SK-MEL-5 (cell line): ENCODE data around the gene HPCAL1. TPM values are rescaled to one million over a fixed set of nuclear protein-coding genes. Genes with fewer than 3 reads are reported as not detected.
A peak's percentile ranks its signal among the peaks of the same experiment; 100 is the strongest.
"Not testable (repeated sequence)": the region's sequence is repeated elsewhere in the genome, so short reads cannot be mapped to it uniquely, and the experiment has no call there.

Source experiments
- DNase-seq: peaks from one replicate; pipeline ENCODE4 v3.0.0-alpha.2; 2016; ENCODE audit warnings: low read depth, low spot score
- in situ Hi-C: cut with HindIII; loops from 2 replicates; pipeline ENCODE4 v1.10.0; 2016; ENCODE audit warnings: low sequenced_read_pairs, high pct_unique_total_duplicates, low pct_unique_long_range_greater_than_20kb
- total RNA-seq: library from RNA; depleted of rRNA; stranded (reverse); fragments of >200 nt; shearing (Covaris generic); gene quantifications from 2 replicates; pipeline ENCODE4 v1.2.3, GENCODE V29; 2014

Gene HPCAL1
- total RNA-seq, 1 experiment from 2014 or later = 30.5 TPM

DNA sequence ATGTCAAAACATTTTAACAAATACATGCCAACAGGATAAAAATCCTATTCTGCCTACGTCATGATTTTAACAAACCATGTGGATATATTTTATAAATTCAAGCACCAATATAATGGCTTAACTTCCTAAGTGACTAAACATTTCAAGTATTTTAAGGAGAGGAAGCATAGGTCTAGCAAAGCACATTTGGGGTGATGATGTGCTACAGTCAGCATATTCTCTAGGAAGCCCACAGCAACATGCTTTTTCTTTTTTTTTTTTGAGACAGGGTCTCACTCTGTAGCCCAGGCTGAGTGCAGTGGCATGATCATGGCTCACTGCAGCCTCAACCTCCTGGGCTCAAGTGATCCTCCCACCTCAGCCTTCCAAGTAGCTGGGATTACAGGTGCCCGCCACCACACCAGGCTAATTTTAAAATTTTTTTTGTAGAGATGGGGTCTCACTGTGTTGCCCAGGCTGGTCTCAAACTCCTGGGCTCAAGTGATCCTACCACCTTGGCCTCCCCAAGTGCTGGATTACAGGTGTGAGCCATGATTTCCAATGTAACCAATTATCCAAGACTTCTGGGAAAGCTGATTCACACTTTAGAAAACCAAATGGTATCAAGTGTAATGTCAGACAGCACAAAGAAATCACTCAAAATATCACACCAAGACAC lies 139.9 kb downstream of the HPCAL1 start:
- in situ Hi-C loops, DNase-seq: not testable (repeated sequence)

DNA sequence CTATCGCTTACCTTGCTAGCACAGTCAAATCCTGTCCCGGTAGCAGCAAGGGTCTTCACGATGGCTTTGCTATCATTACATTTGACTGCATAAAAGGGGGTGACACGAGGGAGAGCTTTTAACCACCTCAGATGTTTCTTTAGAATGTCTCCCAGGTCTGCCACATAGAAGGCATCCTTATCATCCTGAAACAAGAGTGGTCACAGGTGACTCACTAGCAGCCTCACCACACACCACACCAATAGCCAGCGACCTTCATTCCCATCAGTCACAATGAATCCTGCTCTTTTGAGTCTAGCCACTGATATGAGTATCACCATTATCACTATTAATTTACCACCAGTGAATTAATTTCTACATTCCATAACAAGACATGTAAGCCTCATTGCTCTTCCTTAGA lies 141.8 kb downstream of the HPCAL1 start:
- in situ Hi-C loops = no loop called here
- DNase-seq = no peak

DNA sequence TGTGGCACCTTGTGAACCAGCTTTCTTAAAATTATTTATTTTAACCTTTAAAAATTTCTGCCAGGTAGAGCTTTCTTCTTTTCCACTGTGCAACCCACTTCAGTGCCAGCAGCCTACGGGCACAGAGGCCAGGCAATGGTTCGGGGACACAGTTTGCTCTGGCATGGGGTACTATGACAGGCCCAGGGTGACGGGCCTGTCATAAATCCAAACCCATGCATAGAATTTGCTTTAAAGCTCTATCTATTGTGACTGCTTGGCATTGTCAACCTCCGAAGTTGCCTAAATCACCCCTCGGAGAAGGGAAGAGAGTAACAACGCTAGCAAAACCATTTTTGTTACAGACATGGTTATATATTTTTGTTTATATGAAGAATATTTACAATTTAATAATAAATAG lies 143.9 kb downstream of the HPCAL1 start:
- in situ Hi-C loops = no loop called here
- DNase-seq = no peak

DNA sequence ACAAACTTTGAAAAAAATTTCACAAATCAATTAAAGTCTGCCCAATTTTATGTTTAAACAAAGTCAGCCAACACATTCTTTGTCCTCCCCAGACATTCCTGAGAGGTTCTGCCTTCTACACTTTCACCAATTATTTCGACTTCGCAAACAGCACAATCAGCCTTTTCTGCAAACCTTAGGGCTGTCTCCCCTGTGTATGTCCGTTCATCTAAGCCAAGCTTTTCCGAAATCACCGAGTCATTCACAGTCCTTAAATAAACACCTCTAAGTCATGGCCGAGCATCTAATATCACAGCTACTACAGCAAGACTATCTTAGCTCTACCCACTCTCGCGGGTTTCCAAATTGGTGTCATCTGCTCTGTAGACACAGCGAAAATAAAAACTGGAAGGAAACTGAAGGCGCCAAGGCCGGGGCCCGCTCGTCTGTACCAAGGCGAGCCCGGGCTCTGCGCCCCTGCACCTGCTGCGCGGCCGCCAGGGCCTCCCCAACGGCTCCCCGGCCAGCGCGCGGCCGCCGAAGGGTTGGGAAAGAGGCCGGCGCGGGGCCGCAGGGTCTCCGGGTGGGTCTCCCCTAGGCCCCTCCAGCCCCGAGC lies 144.7 kb downstream of the HPCAL1 start:
- in situ Hi-C loops = no loop called here
- DNase-seq = no peak

DNA sequence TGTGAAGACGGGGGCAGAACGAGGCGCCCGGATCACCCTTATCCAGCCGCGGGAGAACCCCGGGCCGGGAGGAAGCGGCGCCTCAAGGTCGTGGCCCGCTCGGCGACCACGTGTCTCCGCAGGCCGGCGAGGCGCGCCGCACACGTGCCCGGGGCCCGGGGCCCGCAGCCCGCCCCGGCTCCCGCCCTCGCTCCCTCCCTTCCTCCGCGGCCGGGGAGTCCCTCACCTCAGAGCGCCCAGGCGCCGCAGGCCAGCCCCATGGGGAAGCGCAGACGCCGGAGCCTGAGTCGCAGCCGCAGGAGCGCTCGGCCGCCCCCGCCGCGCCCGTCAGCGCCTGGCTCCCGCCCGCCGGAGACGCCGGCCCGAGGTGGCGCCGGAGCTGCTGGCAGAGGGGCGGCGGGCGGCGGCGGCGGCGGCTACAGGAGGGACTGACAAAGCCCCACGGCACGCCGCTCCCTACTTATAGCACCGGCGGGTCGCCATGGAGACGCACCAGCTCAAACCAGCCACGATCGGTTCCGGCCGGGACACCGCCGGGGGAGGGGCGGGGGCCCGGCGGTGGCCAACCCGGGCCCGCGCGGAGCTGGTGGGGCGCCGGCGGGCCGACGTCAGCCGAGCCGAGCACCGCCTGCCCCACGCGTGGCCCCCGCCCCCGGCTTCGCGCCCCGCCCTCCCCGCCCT lies 145.3 kb downstream of the HPCAL1 start, which contains the start of gene ODC1:
ODC1 (minus strand) TSS at position 433 of the 681 bp plus-strand sequence. CDS start 3,295 bp downstream, outside the sequence.
- in situ Hi-C loops = no loop called here
- peak; percentile 60 for DNase-seq

DNA sequence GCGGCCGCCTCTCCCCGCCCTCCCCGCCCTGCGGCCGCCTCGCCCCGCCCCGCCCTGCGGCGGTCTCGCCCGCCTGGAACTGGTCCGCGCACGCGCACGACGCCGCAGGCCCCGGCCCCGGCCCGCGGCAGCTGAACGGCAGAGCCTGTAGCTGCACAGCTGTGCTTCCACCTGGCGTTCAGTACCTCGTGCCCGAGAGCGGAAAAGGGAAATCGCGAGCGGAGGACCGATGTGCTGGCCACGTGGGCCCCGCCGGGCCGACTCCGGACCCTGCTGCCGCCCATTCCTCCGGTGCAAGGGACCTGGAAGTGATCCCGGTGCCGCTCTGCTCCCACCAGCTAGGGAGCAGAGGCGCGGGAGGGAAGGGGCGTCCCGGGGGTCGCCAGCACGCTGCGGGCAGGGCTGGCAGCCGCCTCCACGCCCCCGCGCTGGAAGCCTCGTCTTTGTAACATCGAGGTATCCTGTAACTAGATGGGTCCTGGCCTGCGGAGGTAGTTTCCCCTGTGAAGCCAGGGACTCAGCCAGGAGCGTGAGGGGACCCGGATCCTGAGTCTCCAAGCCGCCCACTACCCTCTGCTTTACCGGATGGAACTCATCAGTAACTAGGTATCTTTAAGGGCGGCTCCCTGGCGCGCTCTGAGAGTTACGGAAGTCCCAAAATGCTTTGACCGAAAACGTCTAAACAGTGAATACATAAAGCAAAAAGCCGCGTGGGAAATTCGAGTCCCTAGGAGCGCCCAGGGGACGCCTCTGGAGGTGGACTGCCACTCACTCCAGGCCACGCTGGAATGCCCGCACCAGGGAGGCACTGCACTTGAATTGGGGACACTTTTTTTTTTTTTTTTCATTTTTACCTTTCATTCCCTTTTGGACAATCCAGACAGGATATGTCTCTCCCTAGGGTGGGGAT lies 146.1 kb downstream of the HPCAL1 start:
- no peak for DNase-seq
- in situ Hi-C loops = no loop called here

DNA sequence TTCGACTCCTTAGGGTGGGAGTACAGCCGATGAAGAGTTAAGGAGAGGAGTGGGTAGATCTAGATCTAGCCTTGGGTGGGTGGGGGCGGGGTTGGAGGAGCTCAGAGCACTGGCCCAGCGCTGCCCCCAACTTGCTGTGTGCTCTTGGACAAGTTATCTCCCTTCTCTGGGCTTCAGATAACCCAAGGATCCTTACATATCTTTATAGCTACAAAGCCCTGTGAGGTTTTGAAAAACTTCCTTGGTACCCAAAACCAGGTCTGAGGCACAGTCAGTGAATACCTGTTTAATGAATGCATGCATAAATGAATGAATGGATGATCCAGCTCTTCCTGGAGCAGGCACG lies 146.8 kb downstream of the HPCAL1 start:
- DNase-seq = no peak
- in situ Hi-C loops = no loop called here

DNA sequence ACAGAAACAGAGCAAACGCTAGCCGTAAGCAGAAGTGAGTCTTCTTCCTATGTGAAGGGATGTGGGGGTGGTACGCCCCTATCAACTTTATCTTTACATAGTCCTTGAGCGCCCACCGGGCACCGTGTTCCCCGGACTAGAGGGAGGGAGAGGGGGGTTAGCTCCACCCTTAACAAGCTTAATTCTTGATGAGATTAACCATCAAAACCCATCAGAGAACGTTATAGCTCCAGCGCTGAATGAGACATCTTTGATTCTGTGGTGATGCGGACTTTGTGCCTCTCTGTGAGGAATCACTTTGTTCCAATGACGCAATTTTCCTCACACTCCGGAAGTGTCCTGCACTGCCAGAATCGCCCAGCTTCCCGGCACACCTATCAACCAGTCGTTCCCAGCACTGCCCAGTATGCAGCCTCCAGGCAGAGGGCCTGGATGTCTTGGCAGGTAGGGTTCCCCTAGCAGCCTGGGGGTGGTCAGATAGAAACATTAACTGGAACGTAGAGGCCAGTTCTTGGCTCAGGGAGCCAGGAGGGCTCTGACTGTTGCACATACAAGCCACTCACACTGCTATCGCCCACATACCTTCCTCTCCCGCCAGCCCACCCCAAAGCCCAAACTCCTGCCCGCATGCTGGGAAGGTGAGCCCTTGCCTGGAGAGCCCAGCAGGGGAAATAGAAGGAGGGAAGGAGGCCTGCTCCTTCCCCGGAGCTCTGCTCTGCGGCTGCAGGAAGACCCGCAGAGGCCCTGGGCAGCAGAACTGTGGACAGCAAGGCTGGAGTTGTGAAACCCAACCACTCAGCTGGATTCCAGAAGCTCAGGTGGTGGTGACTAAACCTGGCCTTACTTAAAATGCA lies 147.4 kb downstream of the HPCAL1 start:
- DNase-seq = no peak
- in situ Hi-C loops = no loop called here

DNA sequence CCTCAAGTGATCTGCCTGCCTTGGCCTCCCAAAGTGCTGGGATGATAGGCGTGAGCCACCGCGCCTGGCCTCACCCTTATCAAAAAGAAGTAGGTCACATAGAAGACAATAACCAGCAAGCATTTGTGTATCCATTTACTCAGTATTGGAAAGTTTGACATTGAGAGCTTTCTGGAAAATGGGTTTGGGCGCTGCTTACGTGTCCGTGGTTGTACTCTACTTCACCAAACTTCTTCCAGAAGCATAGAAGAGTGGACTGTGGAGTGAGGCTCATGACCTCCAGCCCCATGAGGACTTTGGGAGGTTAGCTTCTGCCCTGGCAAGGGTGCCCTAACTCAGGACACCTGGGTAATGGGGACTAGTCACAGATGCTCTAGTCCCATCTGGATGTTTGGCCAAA lies 149.1 kb downstream of the HPCAL1 start:
- in situ Hi-C loops = no loop called here
- no peak for DNase-seq

DNA sequence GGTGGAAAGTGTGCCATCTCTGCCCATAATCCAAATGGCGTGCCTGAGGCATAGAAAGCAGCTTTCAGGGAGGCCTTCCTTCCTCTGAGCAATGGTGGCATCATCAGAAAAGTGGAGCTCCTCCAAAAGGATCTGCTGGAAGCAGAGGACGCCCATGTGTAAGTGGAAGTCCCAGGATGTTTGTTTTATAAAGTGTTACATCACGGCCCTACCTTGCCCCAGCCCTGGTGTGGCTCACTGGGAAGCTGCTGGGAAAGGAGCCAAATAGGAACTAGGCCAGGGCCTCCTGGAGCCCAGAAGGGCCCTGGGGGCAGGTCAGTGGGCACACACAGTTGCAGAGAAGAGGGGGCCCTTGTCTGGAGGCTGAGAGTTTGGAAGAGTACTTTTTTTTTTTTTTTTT lies 149.6 kb downstream of the HPCAL1 start:
- DNase-seq = peak; percentile 77
- in situ Hi-C loops = no loop called here

DNA sequence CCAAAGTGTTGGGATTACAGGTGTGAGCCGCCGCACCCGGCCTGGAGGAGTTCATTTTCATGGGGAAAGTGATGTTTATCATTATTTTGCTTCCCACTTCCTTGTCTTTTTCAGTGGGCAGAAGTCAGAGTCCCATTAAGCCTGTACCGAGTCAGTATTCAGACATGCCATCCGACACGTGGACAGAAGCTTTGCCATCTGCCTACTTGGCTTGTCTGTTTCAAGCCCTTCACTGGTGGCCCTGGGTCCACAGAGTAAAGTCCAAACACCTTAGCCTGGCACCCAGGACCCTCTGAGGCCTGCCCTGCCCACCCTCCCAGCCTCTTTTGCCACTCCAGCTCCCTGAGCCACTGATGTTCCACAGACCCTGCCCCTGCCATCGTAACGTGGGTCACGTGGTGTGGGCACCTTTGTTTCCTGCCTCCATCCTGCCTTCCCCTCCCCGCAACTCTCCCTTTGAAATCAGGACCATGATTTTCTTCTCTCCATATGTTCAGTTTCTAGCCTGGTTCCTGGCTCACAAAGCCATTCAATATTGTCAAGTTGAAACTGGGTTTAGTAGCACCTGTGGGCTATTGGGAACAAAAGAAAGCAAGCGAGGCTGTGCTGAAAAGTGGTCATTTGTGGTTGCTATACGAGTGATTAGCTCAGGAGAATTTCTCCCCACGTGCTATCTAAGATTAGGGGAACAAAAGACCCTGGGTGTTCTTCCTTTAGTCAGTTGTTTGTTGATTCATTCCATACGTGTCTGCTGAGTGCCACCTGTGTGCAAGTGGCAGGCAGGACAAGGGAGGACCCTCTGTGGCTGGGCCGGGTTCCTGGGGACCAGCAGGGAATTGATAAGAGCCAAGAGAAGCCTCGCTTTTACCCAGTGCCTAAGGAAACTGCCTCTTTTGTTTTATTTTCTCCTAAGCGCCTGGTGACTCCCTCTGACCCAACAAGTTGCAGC lies 150.5 kb downstream of the HPCAL1 start:
- in situ Hi-C loops = no loop called here
- no peak for DNase-seq

DNA sequence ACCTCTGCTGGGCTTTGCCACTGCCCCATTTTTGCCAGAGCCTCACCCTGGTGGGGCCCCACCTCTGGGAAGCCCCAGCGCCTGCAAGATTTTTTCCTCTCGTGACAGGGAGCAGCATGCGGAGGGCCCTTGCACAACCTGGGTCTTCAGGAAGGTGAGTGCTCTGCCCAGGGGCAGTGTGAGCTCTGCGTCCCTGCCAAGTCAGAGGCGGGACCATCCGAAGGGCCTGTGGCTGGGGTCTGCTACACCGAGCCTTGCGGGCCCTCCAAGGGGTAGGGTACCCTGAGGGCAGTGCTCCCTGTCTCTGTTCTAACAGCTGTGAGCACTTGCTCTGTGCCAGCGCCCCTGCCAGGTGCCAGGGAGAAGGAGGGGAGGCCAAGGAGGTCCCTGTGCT lies 151.2 kb downstream of the HPCAL1 start:
- DNase-seq = no peak
- in situ Hi-C loops = no loop called here

DNA sequence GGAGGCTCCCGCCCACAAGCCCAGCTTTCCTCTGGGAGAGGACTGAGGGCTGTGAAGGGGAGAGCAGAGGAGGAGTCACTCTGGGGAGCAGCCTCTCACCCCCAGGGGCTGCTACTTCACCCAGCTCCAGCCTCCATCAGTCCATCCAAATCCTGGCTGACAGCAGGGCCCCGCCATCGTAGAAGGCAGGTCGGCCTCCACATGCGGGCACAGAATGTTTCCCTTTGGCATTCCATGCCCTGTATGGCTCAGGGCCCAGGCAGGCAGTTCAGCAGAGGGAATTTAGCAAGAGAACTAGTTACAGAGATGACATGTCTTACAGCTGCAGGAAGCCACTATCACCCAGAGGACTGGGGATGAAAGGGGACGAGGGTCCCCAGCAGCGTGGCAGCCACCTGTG lies 151.8 kb downstream of the HPCAL1 start:
- in situ Hi-C loops = no loop called here
- no peak for DNase-seq

DNA sequence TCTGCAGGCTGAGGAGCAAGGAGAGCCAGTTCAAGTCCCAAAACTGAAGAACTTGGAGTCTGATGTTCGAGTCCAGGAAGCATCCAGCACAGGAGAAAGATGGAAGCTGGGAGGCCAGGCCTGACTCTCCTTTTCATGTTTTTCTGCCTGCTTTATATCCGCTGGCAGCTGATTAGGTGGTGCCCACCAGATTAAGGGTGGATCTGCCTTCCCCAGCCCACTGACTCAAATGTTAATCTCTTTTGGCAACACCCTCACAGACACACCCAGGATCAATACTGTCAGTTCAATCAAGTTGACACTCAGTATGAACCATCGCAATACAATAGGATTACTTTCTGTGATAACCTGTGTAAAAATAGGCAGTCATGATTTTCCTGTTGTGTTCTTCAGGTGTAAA lies 154.5 kb downstream of the HPCAL1 start:
- DNase-seq, in situ Hi-C loops: not testable (repeated sequence)

DNA sequence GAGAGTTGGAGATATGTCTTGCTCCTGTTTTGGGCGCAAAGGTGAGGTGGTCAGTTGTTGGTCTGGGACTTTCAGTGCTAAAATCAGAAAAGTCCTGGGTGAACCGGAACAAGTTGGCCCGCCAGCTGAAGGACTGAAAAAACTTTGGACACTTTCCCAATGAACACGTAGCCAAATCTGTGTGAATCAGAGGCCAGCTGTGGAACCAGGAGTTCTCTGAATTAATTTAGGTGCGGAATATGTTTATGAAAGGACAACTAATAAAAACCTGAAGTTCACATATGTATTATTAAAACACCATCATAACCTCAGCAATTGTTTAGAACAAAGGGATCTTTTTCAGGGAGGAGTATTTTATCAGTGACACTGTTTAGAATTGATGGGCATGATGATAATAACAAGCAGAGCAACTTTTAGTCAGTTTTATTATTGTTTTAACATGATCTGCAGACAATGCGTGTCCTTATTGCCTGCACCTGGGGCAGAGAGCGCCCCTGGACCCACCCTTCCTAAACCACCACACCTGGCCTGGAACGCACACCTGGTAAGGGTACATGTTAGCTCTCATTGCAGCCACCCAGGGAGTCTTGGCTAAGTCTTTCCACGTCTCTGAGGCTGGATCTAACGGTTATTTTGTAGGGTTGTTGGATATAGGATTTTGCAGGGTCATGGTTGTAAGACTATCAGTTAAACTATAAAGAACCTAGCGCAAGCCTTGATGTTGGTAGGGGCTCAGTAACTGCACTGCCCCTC lies 155.3 kb downstream of the HPCAL1 start:
- in situ Hi-C loops = no loop called here
- DNase-seq = no peak

DNA sequence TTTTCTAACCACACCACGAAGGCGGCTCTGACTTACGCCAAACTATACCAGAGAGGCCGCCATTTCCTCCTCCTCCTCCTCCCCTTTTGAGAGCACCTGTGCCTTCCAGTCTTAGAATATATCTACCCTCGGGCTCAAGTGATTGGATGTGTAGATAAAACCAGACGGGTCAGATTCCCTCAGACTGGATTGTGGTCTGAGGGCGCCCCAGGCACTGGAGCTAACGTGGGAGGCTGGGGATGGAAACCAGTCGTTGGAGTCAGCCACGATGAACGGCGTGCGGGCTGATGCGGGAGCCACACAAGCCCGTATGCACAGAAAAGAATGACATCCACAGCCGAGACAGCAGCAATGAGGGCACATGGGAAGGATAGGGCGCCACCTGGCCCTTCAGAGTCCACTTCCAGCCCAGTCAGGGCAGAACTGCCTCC lies 157.7 kb downstream of the HPCAL1 start:
- no peak for DNase-seq
- in situ Hi-C loops = no loop called here
